Right ventricle myocardium inferior (tissue), 1 donor: ENCODE measurements around the gene RCL1. TPM values are rescaled to one million over a fixed set of nuclear protein-coding genes. Genes with fewer than 3 reads are reported as not detected.
A peak's percentile ranks its signal among the peaks of the same experiment; 100 is the strongest.

ENCODE experiments used
- ATAC-seq: fragments of 200-7000 bp; cut with Tn5 transposase; one replicate; pipeline ENCODE4 v1.9.1; 2020; ENCODE audit warnings: mild to moderate bottlenecking, moderate library complexity
- DNase-seq: peaks from one replicate; pipeline ENCODE4 v3.0.0; 2021; ENCODE audit errors: missing footprints
- intact Hi-C: fragments of 100-400 bp; cut with DNase I; formaldehyde crosslinking; loops from one replicate; pipeline ENCODE4 v1.11.0; 2022
- total RNA-seq: library from RNA; stranded (reverse); fragmentation: NEBNext Ultra II Directional; extraction: Animal tissue kit (Norgen Biotek cat#: 25700); gene quantifications from one replicate; pipeline ENCODE4 v1.2.1, GENCODE V29; 2021
- donor health status: DM: no; HTN: yes; CAD: no; lungs with severe emphysema.

The RCL1 gene
- total RNA-seq, 1 donor from 2014 or later: 5.0 TPM

GRCh38 chr9:4831944-4832343, 39.2 kb downstream of the RCL1 start:
- intact Hi-C loops: no loop called here
- no peak for ATAC-seq
- no peak for DNase-seq

- ATAC-seq (no peak), DNase-seq (no peak)
- intact Hi-C loops: no loop called here
Observed at GRCh38 chr9:4832786-4833579, 40.2 kb downstream of the RCL1 start.

- ATAC-seq (no peak), DNase-seq (no peak)
- intact Hi-C loops: no loop called here
Observed at GRCh38 chr9:4833781-4834560, 41.2 kb downstream of the RCL1 start.

GRCh38 chr9:4836676-4837075, 43.9 kb downstream of the RCL1 start:
- DNase-seq (no peak), ATAC-seq (no peak)
- intact Hi-C loops: no loop called here

GRCh38 chr9:4837261-4838188, 44.8 kb downstream of the RCL1 start:
- ATAC-seq: peak; percentile 31
- intact Hi-C loops: no loop called here
- DNase-seq: no peak

GRCh38 chr9:4838189-4838546, 45.4 kb downstream of the RCL1 start:
- ATAC-seq: no peak
- no peak for DNase-seq
- intact Hi-C loops: no loop called here

- DNase-seq: no peak
- intact Hi-C loops: no loop called here
Observed at GRCh38 chr9:4839470-4839912, 46.7 kb downstream of the RCL1 start.

GRCh38 chr9:4840018-4840417, 47.3 kb downstream of the RCL1 start:
- ATAC-seq (no peak), DNase-seq (no peak)
- intact Hi-C loops: no loop called here

More at GRCh38 chr9:4839470-4839912, 46.7 kb downstream of the RCL1 start:
- ATAC-seq: no peak

- intact Hi-C loops: no loop called here
- no peak for ATAC-seq
- no peak for DNase-seq
Observed at GRCh38 chr9:4842213-4842612, 49.5 kb downstream of the RCL1 start.

GRCh38 chr9:4842734-4843133, 50.0 kb downstream of the RCL1 start:
- no peak for DNase-seq
- no peak for ATAC-seq
- intact Hi-C loops: no loop called here

GRCh38 chr9:4844056-4844838, 51.5 kb downstream of the RCL1 start:
- intact Hi-C loops: no loop called here
- DNase-seq: no peak
- no peak for ATAC-seq

GRCh38 chr9:4849369-4849768, 56.6 kb downstream of the RCL1 start:
- intact Hi-C loops: no loop called here
- ATAC-seq (no peak), DNase-seq (no peak)

GRCh38 chr9:4850603-4851310, 58.0 kb downstream of the RCL1 start:
- no peak for DNase-seq
- no peak for ATAC-seq
- intact Hi-C loops: no loop called here

- intact Hi-C loops: no loop called here
- DNase-seq (no peak), ATAC-seq (no peak)
Observed at GRCh38 chr9:4852419-4852818, 59.7 kb downstream of the RCL1 start.

- intact Hi-C loops: no loop called here
- DNase-seq (no peak), ATAC-seq (no peak)
Observed at GRCh38 chr9:4854265-4854590, 61.5 kb downstream of the RCL1 start.

GRCh38 chr9:4855841-4856240, 63.1 kb downstream of the RCL1 start:
- no peak for ATAC-seq
- no peak for DNase-seq
- intact Hi-C loops: no loop called here

- intact Hi-C loops: no loop called here
- ATAC-seq (no peak), DNase-seq (no peak)
Observed at GRCh38 chr9:4857163-4857810, 64.5 kb downstream of the RCL1 start.

GRCh38 chr9:4859035-4859434, 66.3 kb downstream of the RCL1 start:
- DNase-seq (no peak), ATAC-seq (no peak)
- intact Hi-C loops: no loop called here
